H9 (cell line): ENCODE data around the gene NMRAL1. TPM values are rescaled to one million over a fixed set of nuclear protein-coding genes. Genes with fewer than 3 reads are reported as not detected.
A peak's percentile ranks its signal among the peaks of the same experiment; 100 is the strongest.

Experiments used
- DNase-seq: peaks from one replicate; pipeline ENCODE4 v3.0.0-alpha.2; 2017
- H2AFZ ChIP-seq: one replicate; pipeline ENCODE4 v1.6.1; 2013; ENCODE audit warnings: mild to moderate bottlenecking, low read length, control low read depth, moderate library complexity
- H2AK5ac ChIP-seq: 2 replicates; pipeline ENCODE4 v1.6.1; 2013; ENCODE audit warnings: low read length, control low read depth, mixed read lengths; ENCODE audit not compliant: insufficient read length
- H2BK120ac ChIP-seq: one replicate; pipeline ENCODE4 v1.6.1; 2013; ENCODE audit warnings: low read depth, mild to moderate bottlenecking, low read length, control low read depth, inconsistent platforms; ENCODE audit not compliant: poor library complexity, severe bottlenecking
- H2BK12ac ChIP-seq: 2 replicates; pipeline ENCODE4 v1.6.1; 2013; ENCODE audit warnings: low read length, control low read depth, mixed read lengths, low read depth; ENCODE audit not compliant: insufficient read length
- H2BK15ac ChIP-seq: 2 replicates; pipeline ENCODE4 v1.6.1; 2013; ENCODE audit warnings: low read depth, low read length, control low read depth
- H2BK20ac ChIP-seq: one replicate; pipeline ENCODE4 v1.6.1; 2013; ENCODE audit warnings: low read depth, mild to moderate bottlenecking, low read length, control low read depth, inconsistent platforms; ENCODE audit not compliant: poor library complexity, severe bottlenecking
- H2BK5ac ChIP-seq: 2 replicates; pipeline ENCODE4 v1.6.1; 2013; ENCODE audit warnings: low read length, control low read depth, mixed read lengths; ENCODE audit not compliant: insufficient read length
- H3K14ac ChIP-seq: 2 replicates; pipeline ENCODE4 v1.6.1; 2013; ENCODE audit warnings: low read length, control low read depth; ENCODE audit not compliant: insufficient read depth
- H3K18ac ChIP-seq: 2 replicates; pipeline ENCODE4 v1.6.1; 2013; ENCODE audit warnings: low read depth, mild to moderate bottlenecking, mixed read lengths, low read length, control low read depth; ENCODE audit not compliant: insufficient read length
- H3K23ac ChIP-seq: 2 replicates; pipeline ENCODE4 v1.6.1; 2013; ENCODE audit warnings: low read length, control low read depth, mixed read lengths, low read depth; ENCODE audit not compliant: insufficient read length
- H3K23me2 ChIP-seq: 2 replicates; pipeline ENCODE4 v1.6.1; 2013; ENCODE audit warnings: low read depth, mild to moderate bottlenecking, mixed read lengths, low read length, control low read depth; ENCODE audit not compliant: insufficient read length, poor library complexity, severe bottlenecking
- H3K27ac ChIP-seq: 2 replicates; pipeline ENCODE4 v1.5.1; 2013; ENCODE audit warnings: low read length, control low read depth, mixed read lengths, low read depth; ENCODE audit not compliant: insufficient read length
- H3K27me3 ChIP-seq: 2 replicates; pipeline ENCODE4 v1.6.1; 2013; ENCODE audit warnings: low read length, control low read depth, inconsistent platforms; ENCODE audit not compliant: insufficient read depth
- H3K4ac ChIP-seq: 2 replicates; pipeline ENCODE4 v1.6.1; 2013; ENCODE audit warnings: low read depth, mild to moderate bottlenecking, control low read depth, inconsistent platforms, low read length, moderate library complexity
- H3K4me1 ChIP-seq: 2 replicates; pipeline ENCODE4 v1.6.1; 2013; ENCODE audit warnings: low read length, control low read depth, inconsistent platforms; ENCODE audit not compliant: insufficient read depth
- H3K4me2 ChIP-seq: 2 replicates; pipeline ENCODE4 v1.6.1; 2013; ENCODE audit warnings: low read length, control low read depth, mixed read lengths; ENCODE audit not compliant: insufficient read length, insufficient read depth
- H3K56ac ChIP-seq: 2 replicates; pipeline ENCODE4 v1.6.1; 2013; ENCODE audit warnings: low read depth, mild to moderate bottlenecking, mixed read lengths, low read length, control low read depth; ENCODE audit not compliant: insufficient read length
- H3K79me1 ChIP-seq: 2 replicates; pipeline ENCODE4 v1.6.1; 2013; ENCODE audit warnings: low read depth, mild to moderate bottlenecking, moderate library complexity, low read length, control low read depth, inconsistent platforms; ENCODE audit not compliant: insufficient read depth, poor library complexity, severe bottlenecking
- H3K79me2 ChIP-seq: 2 replicates; pipeline ENCODE4 v1.6.1; 2013; ENCODE audit warnings: low read length, control low read depth, inconsistent platforms; ENCODE audit not compliant: insufficient read depth
- H3K9ac ChIP-seq: 2 replicates; pipeline ENCODE4 v1.6.1; 2013; ENCODE audit warnings: low read length, control low read depth, mixed read lengths; ENCODE audit not compliant: insufficient read length; ENCODE audit errors: extremely low read depth
- H3K9me3 ChIP-seq: one replicate; pipeline ENCODE4 v1.6.1; 2013; ENCODE audit warnings: low read depth, low read length, inconsistent platforms; ENCODE audit not compliant: control insufficient read depth
- H3T11ph ChIP-seq: one replicate; pipeline ENCODE4 v1.6.1; 2013; ENCODE audit warnings: mild to moderate bottlenecking, low read length, control low read depth, inconsistent platforms
- H4K20me1 ChIP-seq: one replicate; pipeline ENCODE4 v1.6.1; 2013; ENCODE audit not compliant: control insufficient read depth, insufficient read length, insufficient read depth
- H4K5ac ChIP-seq: 2 replicates; pipeline ENCODE4 v1.6.1; 2013; ENCODE audit warnings: low read depth, mild to moderate bottlenecking, mixed read lengths, low read length, control low read depth; ENCODE audit not compliant: insufficient read length
- H4K8ac ChIP-seq: replicated peaks from 2 replicates; pipeline ENCODE4 v1.6.1; 2013; ENCODE audit warnings: low read length, control low read depth, mixed read lengths, low read depth; ENCODE audit not compliant: insufficient read length
- H4K91ac ChIP-seq: 2 replicates; pipeline ENCODE4 v1.6.1; 2013; ENCODE audit warnings: low read depth, mild to moderate bottlenecking, moderate library complexity, mixed read lengths, low read length, control low read depth; ENCODE audit not compliant: insufficient read length
- H3K27ac Mint-ChIP-seq, 3 experiments: 2 replicates in 2 of 3; 3 replicates in 1 of 3; pipeline ENCODE4 v1.8.0; 2020 to 2021; ENCODE audit warnings: mixed read lengths in 3 of 3, mild to moderate bottlenecking in 1 of 3, moderate library complexity in 1 of 3
- H3K27me3 Mint-ChIP-seq: 2 replicates; pipeline ENCODE4 v1.8.0; 2021; ENCODE audit warnings: low read depth, mild to moderate bottlenecking, moderate library complexity, mixed read lengths
- H3K36me3 Mint-ChIP-seq, 3 experiments: 2 replicates in 2 of 3; 3 replicates in 1 of 3; pipeline ENCODE4 v1.8.0; 2020 to 2021; ENCODE audit warnings: low read depth in 3 of 3, mixed read lengths in 3 of 3; ENCODE audit not compliant: insufficient read depth in 1 of 3
- H3K4me1 Mint-ChIP-seq, 2 experiments: 2 replicates each; pipeline ENCODE4 v1.8.0; 2020; ENCODE audit warnings: mixed read lengths in 2 of 2
- H3K4me3 Mint-ChIP-seq, 2 experiments: 2 replicates in 1 of 2; 3 replicates in 1 of 2; pipeline ENCODE4 v1.8.0; 2020 to 2021; ENCODE audit warnings: mild to moderate bottlenecking in 2 of 2, mixed read lengths in 2 of 2, moderate library complexity in 1 of 2
- H3K9me3 Mint-ChIP-seq, 2 experiments: 2 replicates in 1 of 2; 3 replicates in 1 of 2; pipeline ENCODE4 v1.8.0; 2020; ENCODE audit warnings: mild to moderate bottlenecking in 2 of 2, mixed read lengths in 2 of 2, moderate library complexity in 1 of 2
- CTCF ChIP-seq: fragments of 200-600 bp; sonication (generic); conservative IDR thresholded peaks from 3 replicates; pipeline ENCODE4 v1.8.0; 2021; ENCODE audit warnings: antibody characterized with exemption, mild to moderate bottlenecking
- WGBS: extraction: QIAGEN DNeasy Blood & Tissue Kit; methylation state at CpG from one replicate; pipeline ENCODE4 v1.1.7; 2013; ENCODE audit warnings: missing lambda C conversion rate, low lambda C conversion rate, mixed read lengths; ENCODE audit not compliant: insufficient read length; ENCODE audit errors: extremely low coverage; 5-methylcytosine and 5-hydroxymethylcytosine counted together
- total RNA-seq: library from RNA; stranded (reverse); gene quantifications from 2 replicates; pipeline ENCODE4 v1.2.1, GENCODE V29; 2021

Gene NMRAL1
- total RNA-seq, 1 experiment from 2014 or later = 78.9 TPM

GRCh38 chr16:4450430-4450829 is 24.0 kb downstream of the NMRAL1 start:
- Histone ChIP-seq H3K18ac (no peak overlapping the region), H2AFZ (no peak overlapping the region), H4K20me1 (no peaks in the 10 kb centered on the region), H3K14ac (no peak overlapping the region), H3K9ac (no peak overlapping the region), H2AK5ac (no peak overlapping the region), H3K4ac (no peak overlapping the region), H3K4me2 (no peak overlapping the region), H3K23ac (no peak overlapping the region), H3K23me2 (no peaks in the 10 kb centered on the region), H3K9me3 (no peaks in the 10 kb centered on the region), H2BK5ac (no peak overlapping the region), H2BK120ac (no peak overlapping the region), H4K91ac (no peak overlapping the region), H3K27ac (no peak overlapping the region), H3K79me2 (no peaks in the 10 kb centered on the region), H2BK20ac (no peak overlapping the region), H2BK15ac (no peak overlapping the region), H2BK12ac (no peak overlapping the region), H4K5ac (no peak overlapping the region), H3K56ac (no peak overlapping the region), H3T11ph (no peak overlapping the region), H3K79me1 (no peaks in the 10 kb centered on the region), H3K27me3 (no peaks in the 10 kb centered on the region), H4K8ac (no peak overlapping the region), H3K4me1 (no peaks in the 10 kb centered on the region)
- peaks cover 35 to 80% (median 58%) of the 10 kb centered on the region in 3 experiments for H3K36me3 Mint-ChIP-seq
- peak overlapping the region in 1 of 3 experiments; percentile 86; a peak in 2 of 7 replicates for H3K27ac Mint-ChIP-seq
- peaks cover 0 to 4% of the 10 kb centered on the region in 2 experiments; a peak in 1 of 4 replicates for H3K4me1 Mint-ChIP-seq
- no peaks in the 10 kb centered on the region for H3K9me3 Mint-ChIP-seq
- DNase-seq = no peak
- no CpG with 5 or more reads among the region's 14 CpGs for WGBS
- no peak for TF ChIP-seq CTCF
- no peak overlapping the region; a peak in 1 of 5 replicates for H3K4me3 Mint-ChIP-seq
- no peaks in the 10 kb centered on the region for H3K27me3 Mint-ChIP-seq
